Adrenal gland (tissue), 12 donors: ENCODE data around the gene GH1. TPM values are rescaled to one million over a fixed set of nuclear protein-coding genes. Genes with fewer than 3 reads are reported as not detected.
"Not testable (repeated sequence)": the region's sequence is repeated elsewhere in the genome, so short reads cannot be mapped to it uniquely, and the experiment has no call there.

Experiments
- DNase-seq, 7 donors: peaks; one replicate each; pipeline ENCODE4 v3.0.0-alpha.2; 2019 to 2020
- H3K27ac ChIP-seq, 5 donors: fragments of 200-600 bp; sonication (generic) in 4 of 5; 1 replicate in 3 of 5; 2 replicates in 2 of 5; pipeline versions ENCODE4 v1.5.1 to v1.8.0; 2016 to 2020; ENCODE audit warnings: mild to moderate bottlenecking in 1 of 5
- H3K27me3 ChIP-seq: fragments of 200-600 bp; 2 replicates; pipeline ENCODE4 v1.8.0; 2021
- H3K36me3 ChIP-seq, 2 donors: fragments of 200-600 bp; replicated peaks in 1 of 2; 1 replicate in 1 of 2; 2 replicates in 1 of 2; pipeline versions ENCODE4 v1.5.1 to v1.8.0; 2018 to 2022
- H3K4me1 ChIP-seq, 2 donors: fragments of 200-600 bp; replicated peaks in 1 of 2; 1 replicate in 1 of 2; 2 replicates in 1 of 2; pipeline versions ENCODE4 v1.5.1 to v1.8.0; 2018 to 2021
- H3K4me3 ChIP-seq, 4 donors: fragments of 200-600 bp; sonication (generic) in 3 of 4; one replicate each; pipeline ENCODE4 v1.5.1; 2016 to 2018
- H3K9me3 ChIP-seq, 3 donors: fragments of 200-600 bp; sonication (generic) in 1 of 3; replicated peaks in 1 of 3; 1 replicate in 2 of 3; 2 replicates in 1 of 3; pipeline versions ENCODE4 v1.5.1 to v1.8.0; 2016 to 2021
- CTCF ChIP-seq, 6 experiments: fragments of 450-650 bp in 4 of 6; fragments of 200-600 bp in 2 of 6; sonication (generic) in 1 of 6; IDR thresholded peaks; 1 replicate in 5 of 6; 2 replicates in 1 of 6; pipeline versions ENCODE4 v1.5.1 to v1.8.0; 2016 to 2021; ENCODE audit warnings: antibody characterized with exemption in 6 of 6, mild to moderate bottlenecking in 2 of 6, moderate library complexity in 1 of 6
- POLR2A ChIP-seq, 2 donors: fragments of 450-650 bp; IDR thresholded peaks; one replicate each; pipeline ENCODE4 v1.6.1; 2017; ENCODE audit warnings: antibody characterized with exemption in 2 of 2, mild to moderate bottlenecking in 2 of 2, moderate library complexity in 1 of 2
- WGBS, 4 donors: extraction: QIAGEN DNeasy Blood & Tissue Kit in 2 of 4; methylation state at CpG; one replicate each; pipeline versions ENCODE4 v1.1.5 to v1.1.7; 2013 to 2017; 5-methylcytosine and 5-hydroxymethylcytosine counted together
- intact Hi-C, 2 donors: fragments of 100-400 bp; cut with DNase I; formaldehyde crosslinking; loops; one replicate each; pipeline versions ENCODE4 v1.14.1 to v1.15.0; 2022 to 2023
- polyA plus RNA-seq, 3 donors: library from polyadenylated mRNA; stranded (reverse); fragments of 200-250 nt in 2 of 3; fragments of 350-450 nt in 1 of 3; fragmentation: Illumina TruSeq in 1 of 3; extraction: RNeasy Lipid Tissue Mini Kit (QIAGEN cat#74804) in 1 of 3; gene quantifications; one replicate each; pipeline ENCODE4 v1.2.3, GENCODE V29; 2013 to 2014
- total RNA-seq, 9 donors: library from RNA; depleted of rRNA in 4 of 9; stranded (reverse); fragments of >200 nt in 4 of 9; fragments of 120-200 nt in 1 of 9; fragmentation: NEBNext Ultra II Directional in 1 of 9; extraction: Animal tissue kit (Norgen Biotek cat#: 25700) in 1 of 9; gene quantifications; one replicate each; pipeline versions ENCODE4 v1.1.0 to v1.2.4, GENCODE V29; 2013 to 2023
- donor health status: healthy with polysubstance abuse.
- donor health status: Bipolar disorder and iron deficiency.
- donor health status: DM: yes; HTN: yes; CAD: no.
- donor health status: DM: no; HTN: no; CAD: no.
- donor health status: DM: no; HTN: no; CAD: no.
- donor health status: DM: yes; HTN: yes; CAD: no.

Gene GH1
- total and polyA plus RNA-seq, 12 donors = not detected

- H3K4me1 ChIP-seq = no peaks in the 10 kb centered on the region
- TF ChIP-seq CTCF (IDR thresholded peaks at IDR 0.05) (peak; percentile 92 to 98 (median 94)), POLR2A (IDR thresholded peaks at IDR 0.05) (no peak)
- WGBS, 4 donors = 39 to 48% (median 44%) methylated on average over 8 of the region's 8 CpGs
- H3K9me3 ChIP-seq = no peaks in the 10 kb centered on the region
- DNase-seq = peak; percentile 53 to 80 (median 67)
- H3K36me3 ChIP-seq = no peaks in the 10 kb centered on the region
- no peak overlapping the region for H3K27ac ChIP-seq
- no peaks in the 10 kb centered on the region for H3K27me3 ChIP-seq
- H3K4me3 ChIP-seq = no peak overlapping the region
- intact Hi-C loops = loop anchor here (2.0 to 10.0 kb wide), 3 partner anchors 105 to 365 kb away; partner anchors contain the start of gene ICAM2 (in 1 of the 2)
Measured at GRCh38 chr17:63919311-63919723, 678 bp upstream of the GH1 start.

- no peak overlapping the region for H3K4me3 ChIP-seq
- WGBS, 4 donors = 73 to 78% (median 75%) methylated on average over 7 to 10 of the region's 10 CpGs
- H3K27me3 ChIP-seq = no peaks in the 10 kb centered on the region
- no peaks in the 10 kb centered on the region for H3K36me3 ChIP-seq
- no peaks in the 10 kb centered on the region for H3K4me1 ChIP-seq
- no peak overlapping the region for H3K27ac ChIP-seq
- TF ChIP-seq CTCF (IDR thresholded peaks at IDR 0.05) = no peak
- no peak for TF ChIP-seq POLR2A (IDR thresholded peaks at IDR 0.05)
- intact Hi-C loops = loop anchor here (2.0 to 10.0 kb wide), 3 partner anchors 106 to 366 kb away; partner anchors contain the start of gene ICAM2 (in 1 of the 2)
- H3K9me3 ChIP-seq = no peaks in the 10 kb centered on the region
- no peak for DNase-seq
Measured at GRCh38 chr17:63918305-63918704, 334 bp downstream of the GH1 start.

- H3K36me3 ChIP-seq = no peaks in the 10 kb centered on the region
- DNase-seq = no peak
- 79 to 88% (median 82%) methylated on average over 11 to 13 of the region's 13 CpGs for WGBS, 4 donors
- intact Hi-C loops = loop anchor here (2.0 to 10.0 kb wide), 3 partner anchors 107 to 367 kb away; partner anchors contain the start of gene ICAM2 (in 1 of the 2)
- no peak for TF ChIP-seq POLR2A (IDR thresholded peaks at IDR 0.05)
- no peaks in the 10 kb centered on the region for H3K4me1 ChIP-seq
- no peak overlapping the region for H3K4me3 ChIP-seq
- H3K27ac ChIP-seq = no peak overlapping the region
- no peaks in the 10 kb centered on the region for H3K27me3 ChIP-seq
- no peaks in the 10 kb centered on the region for H3K9me3 ChIP-seq
Measured at GRCh38 chr17:63917646-63918045, 993 bp downstream of the GH1 start.

GRCh38 chr17:63917206-63917605, 1.4 kb downstream of the GH1 start:
- H3K27ac ChIP-seq, H3K9me3 ChIP-seq, H3K4me3 ChIP-seq, H3K27me3 ChIP-seq, H3K36me3 ChIP-seq, H3K4me1 ChIP-seq, DNase-seq: not testable (repeated sequence)
- WGBS, 4 donors = 81 to 91% (median 89%) methylated on average over 6 to 11 of the region's 11 CpGs
- intact Hi-C loops = loop anchor here (10.0 kb wide), 2 partner anchors 108 to 368 kb away; partner anchors contain the start of gene ICAM2 (in 1 of the 2)

- TF ChIP-seq CTCF (IDR thresholded peaks at IDR 0.05) = no peak
- TF ChIP-seq POLR2A (IDR thresholded peaks at IDR 0.05) = no peak
- no peaks in the 10 kb centered on the region for H3K27me3 ChIP-seq
- H3K27ac ChIP-seq = no peak overlapping the region
- no peaks in the 10 kb centered on the region for H3K36me3 ChIP-seq
- H3K9me3 ChIP-seq = no peaks in the 10 kb centered on the region
- intact Hi-C loops = loop anchor here (10.0 kb wide), 2 partner anchors 108 to 368 kb away; partner anchors contain the start of gene ICAM2 (in 1 of the 2)
- 82 to 90% (median 88%) methylated on average over 10 to 12 of the region's 12 CpGs for WGBS, 4 donors
- DNase-seq = no peak
- H3K4me1 ChIP-seq = no peaks in the 10 kb centered on the region
- no peak overlapping the region for H3K4me3 ChIP-seq
Measured at GRCh38 chr17:63916566-63917185, 2.0 kb downstream of the GH1 start.

- intact Hi-C loops = loop anchor here (10.0 kb wide), 2 partner anchors 109 to 369 kb away; partner anchors contain the start of gene ICAM2 (in 1 of the 2)
- H3K4me3 ChIP-seq, H3K4me1 ChIP-seq, DNase-seq, H3K36me3 ChIP-seq, H3K9me3 ChIP-seq, H3K27me3 ChIP-seq, H3K27ac ChIP-seq: not testable (repeated sequence)
- 76 to 86% (median 77%) methylated on average over 10 of the region's 10 CpGs for WGBS, 4 donors
Measured at GRCh38 chr17:63915753-63916152, 2.9 kb downstream of the GH1 start.
